HEK293 (cell line): Measurements from ENCODE around the gene ANKH.

Source experiments
- ATF2 ChIP-seq: fragments of 450-650 bp; formaldehyde crosslinking; IDR thresholded peaks from 2 replicates; pipeline ENCODE4 v1.5.1; 2016; ENCODE audit warnings: missing biosample characterization, missing genetic modification characterization, low read depth
- HOXA7 ChIP-seq: sonication (generic); formaldehyde crosslinking; IDR thresholded peaks from 2 replicates; pipeline ENCODE4 v1.8.1; 2022; ENCODE audit warnings: missing genetic modification reagents, borderline replicate concordance
- KLF9 ChIP-seq: fragments of 450-650 bp; formaldehyde crosslinking; IDR thresholded peaks from 2 replicates; pipeline ENCODE4 v1.5.1; 2016; ENCODE audit warnings: missing biosample characterization, missing genetic modification characterization, low read depth
- MEIS1 ChIP-seq: sonication (generic); formaldehyde crosslinking; IDR thresholded peaks from 2 replicates; pipeline ENCODE4 v1.8.1; 2022; ENCODE audit warnings: missing genetic modification reagents, mild to moderate bottlenecking, borderline replicate concordance
- REPIN1 ChIP-seq: fragments of 450-650 bp; formaldehyde crosslinking; IDR thresholded peaks from 2 replicates; pipeline ENCODE4 v1.5.1; 2017; ENCODE audit warnings: missing biosample characterization, missing genetic modification characterization, low read depth
- ZBTB10 ChIP-seq: fragments of 450-650 bp; formaldehyde crosslinking; IDR thresholded peaks from 2 replicates; pipeline ENCODE4 v1.5.1; 2016; ENCODE audit warnings: missing biosample characterization, missing genetic modification characterization
- ZBTB21 ChIP-seq: fragments of 450-650 bp; formaldehyde crosslinking; IDR thresholded peaks from 2 replicates; pipeline ENCODE4 v1.5.1; 2017; ENCODE audit warnings: missing biosample characterization, missing genetic modification characterization
- ZBTB48 ChIP-seq: fragments of 450-650 bp; formaldehyde crosslinking; IDR thresholded peaks from 2 replicates; pipeline ENCODE4 v1.5.1; 2016; ENCODE audit warnings: missing biosample characterization, missing genetic modification characterization
- ZEB2 ChIP-seq: fragments of 450-650 bp; formaldehyde crosslinking; IDR thresholded peaks from 2 replicates; pipeline ENCODE4 v1.5.1; 2016; ENCODE audit warnings: missing biosample characterization, missing genetic modification characterization
- ZFP3 ChIP-seq: fragments of 450-650 bp; formaldehyde crosslinking; IDR thresholded peaks from 2 replicates; pipeline ENCODE4 v1.5.1; 2016; ENCODE audit warnings: low read depth, missing biosample characterization, missing genetic modification characterization
- ZFP69B ChIP-seq: fragments of 450-650 bp; formaldehyde crosslinking; IDR thresholded peaks from 2 replicates; pipeline ENCODE4 v1.5.1; 2016; ENCODE audit warnings: missing biosample characterization, missing genetic modification characterization
- ZNF2 ChIP-seq: fragments of 450-650 bp; formaldehyde crosslinking; IDR thresholded peaks from 2 replicates; pipeline ENCODE4 v1.5.1; 2016; ENCODE audit warnings: missing biosample characterization, missing genetic modification characterization
- ZNF202 ChIP-seq: fragments of 450-650 bp; formaldehyde crosslinking; IDR thresholded peaks from 2 replicates; pipeline ENCODE4 v1.5.1; 2016; ENCODE audit warnings: missing biosample characterization, missing genetic modification characterization, borderline replicate concordance
- ZNF280C ChIP-seq: fragments of 450-650 bp; formaldehyde crosslinking; IDR thresholded peaks from 2 replicates; pipeline ENCODE4 v1.5.1; 2016; ENCODE audit warnings: missing biosample characterization, missing genetic modification characterization
- ZNF292 ChIP-seq: fragments of 450-650 bp; formaldehyde crosslinking; IDR thresholded peaks from 2 replicates; pipeline ENCODE4 v1.5.1; 2016; ENCODE audit warnings: low read depth, missing biosample characterization, missing genetic modification characterization, borderline replicate concordance
- ZNF362 ChIP-seq: fragments of 450-650 bp; formaldehyde crosslinking; IDR thresholded peaks from 2 replicates; pipeline ENCODE4 v1.5.1; 2016; ENCODE audit warnings: missing biosample characterization, missing genetic modification characterization
- ZNF366 ChIP-seq: fragments of 450-650 bp; formaldehyde crosslinking; conservative IDR thresholded peaks from 2 replicates; pipeline ENCODE4 v1.5.1; 2016; ENCODE audit warnings: missing biosample characterization, missing genetic modification characterization
- ZNF394 ChIP-seq: fragments of 450-650 bp; formaldehyde crosslinking; IDR thresholded peaks from 2 replicates; pipeline ENCODE4 v1.5.1; 2016; ENCODE audit warnings: missing biosample characterization, missing genetic modification characterization, mild to moderate bottlenecking, moderate library complexity, borderline replicate concordance
- ZNF501 ChIP-seq: fragments of 450-650 bp; formaldehyde crosslinking; IDR thresholded peaks from 2 replicates; pipeline ENCODE4 v1.5.1; 2016; ENCODE audit warnings: missing biosample characterization, missing genetic modification characterization
- ZNF510 ChIP-seq: fragments of 450-650 bp; formaldehyde crosslinking; IDR thresholded peaks from 2 replicates; pipeline ENCODE4 v1.5.1; 2018; ENCODE audit warnings: mild to moderate bottlenecking, missing genetic modification characterization, missing biosample characterization; ENCODE audit not compliant: insufficient replicate concordance
- ZNF518A ChIP-seq: fragments of 450-650 bp; formaldehyde crosslinking; conservative IDR thresholded peaks from 2 replicates; pipeline ENCODE4 v1.5.1; 2016; ENCODE audit warnings: low read depth, missing biosample characterization, missing genetic modification characterization
- ZNF521 ChIP-seq: fragments of 450-650 bp; formaldehyde crosslinking; IDR thresholded peaks from 2 replicates; pipeline ENCODE4 v1.5.1; 2017; ENCODE audit warnings: missing biosample characterization, mild to moderate bottlenecking, missing genetic modification characterization
- ZNF549 ChIP-seq: fragments of 450-650 bp; IDR thresholded peaks from 2 replicates; pipeline ENCODE4 v1.5.1; 2018; ENCODE audit warnings: missing biosample characterization, missing genetic modification characterization, mild to moderate bottlenecking, inconsistent platforms, moderate library complexity
- ZNF626 ChIP-seq: fragments of 450-650 bp; sonication (Bioruptor Pico); formaldehyde crosslinking; IDR thresholded peaks from 2 replicates; pipeline ENCODE4 v1.5.1; 2018; ENCODE audit warnings: missing biosample characterization, missing genetic modification characterization, inconsistent platforms
- ZNF785 ChIP-seq: fragments of 450-650 bp; formaldehyde crosslinking; IDR thresholded peaks from 2 replicates; pipeline ENCODE4 v1.5.1; 2016; ENCODE audit warnings: missing biosample characterization, missing genetic modification characterization
- ZNF843 ChIP-seq: fragments of 450-650 bp; formaldehyde crosslinking; IDR thresholded peaks from 2 replicates; pipeline ENCODE4 v1.5.1; 2016; ENCODE audit warnings: missing biosample characterization, missing genetic modification characterization

The ANKH gene

GRCh38 chr5:14664270-14665100 is 207.1 kb downstream of the ANKH start, which contains the start of gene OTULIN (continued):
- TF ChIP-seq ZNF518A (tag by site-specific recombination), result peak; percentile 55; the same call in 1 of the 2 replicates
- TF ChIP-seq ZNF2 (tag by site-specific recombination), result peak; percentile 96
- no peak for TF ChIP-seq HOXA7
- no peak for TF ChIP-seq ZNF280C (tag by site-specific recombination)
- 0 out of 2 replicates have a peak, but pooled peaks have one; percentile 27 for TF ChIP-seq REPIN1 (tag by site-specific recombination)
- TF ChIP-seq ZNF510 (tag by site-specific recombination), result no peak
- TF ChIP-seq ZBTB48 (tag by site-specific recombination), result peak; percentile 92
- TF ChIP-seq ZNF521 (tag by site-specific recombination), result no peak
- peak; percentile 66; the same call in 1 of the 2 replicates for TF ChIP-seq ZNF785 (tag by site-specific recombination)
- TF ChIP-seq ZNF362 (tag by site-specific recombination), result no peak
- no peak for TF ChIP-seq ATF2 (tag by site-specific recombination)
- no peak for TF ChIP-seq MEIS1 (CRISPR knock-in tag)
- peak; percentile 22; the same call in 1 of the 2 replicates for TF ChIP-seq ZNF394
- no peak for TF ChIP-seq ZFP3
- TF ChIP-seq ZFP69B (tag by site-specific recombination), result peak; percentile 94
- peak; percentile 78; the same call in 1 of the 2 replicates for TF ChIP-seq ZNF843
- peak; percentile 88 for TF ChIP-seq KLF9
- TF ChIP-seq ZNF501 (tag by site-specific recombination), result peak; percentile 100
- no peak for TF ChIP-seq ZNF202
- peak; percentile 78 for TF ChIP-seq ZBTB10 (tag by site-specific recombination)
- TF ChIP-seq ZEB2 (tag by site-specific recombination), result peak; percentile 91
- TF ChIP-seq ZNF292 (tag by site-specific recombination), result no peak
- TF ChIP-seq ZNF626 (tag by site-specific recombination), result no peak
- TF ChIP-seq ZBTB21 (tag by site-specific recombination), result 0 out of 2 replicates have a peak, but pooled peaks have one; percentile 47
- TF ChIP-seq ZNF366 (tag by site-specific recombination), result peak; percentile 59
- no peak for TF ChIP-seq ZNF549 (tag by site-specific recombination)
